ENCODE data around the gene GALNT1. TPM values are rescaled to one million over a fixed set of nuclear protein-coding genes. Genes with fewer than 3 reads are reported as not detected.

The GALNT1 gene
- polyA plus RNA-seq, 2 of the 4 experiments (the other 2 are of a cell fraction) = 97.4 to 113 TPM

- H3K9me3 ChIP-seq = no peaks in the 10 kb centered on the region
- no peak for DNase-seq (ENCODE audit: low read depth in 1 of 2, low spot score in 1 of 2)
- no peak overlapping the region for H3K27ac ChIP-seq
- no peaks in the 10 kb centered on the region for H3K4me1 ChIP-seq
- H3K4me2 ChIP-seq = no peak overlapping the region
- POLR2A ChIA-PET = no interaction called here
- no peak for ATAC-seq
- 52% methylated on average over 2 of the region's 2 CpGs for WGBS (ENCODE audit: missing lambda C conversion rate)
- CTCF ChIA-PET = interaction anchor here (1.2 kb wide), 1 partner anchor 349 kb away, joined by 3 read pairs; no protein-coding TSS in a partner anchor
- TF ChIP-seq E2F6 (IDR thresholded peaks at IDR 0.05; ENCODE audit: borderline replicate concordance, low read depth) (no peak), POLR2AphosphoS2 (conservative IDR thresholded peaks at IDR 0.05; ENCODE audit: low read length) (no peak), NFE2L2 (conservative IDR thresholded peaks at IDR 0.05; ENCODE audit: low read length) (no peak), GATA3 (IDR thresholded peaks at IDR 0.05; ENCODE audit: borderline replicate concordance) (no peak), ZFP36 (IDR thresholded peaks at IDR 0.05; ENCODE audit: borderline replicate concordance, partially characterized antibody) (no peak), FOXS1 (CRISPR knock-in tag; IDR thresholded peaks at IDR 0.05) (no peak), ZSCAN20 (CRISPR knock-in tag; IDR thresholded peaks at IDR 0.05) (no peak), SMC3 (IDR thresholded peaks at IDR 0.05) (no peak), RFX5 (IDR thresholded peaks at IDR 0.05) (no peak), CBX2 (IDR thresholded peaks at IDR 0.05; ENCODE audit: borderline replicate concordance, low read depth) (no peak)
- H3K4me3 ChIP-seq = no peak overlapping the region
- no peak for FAIRE-seq
These were observed 165.3 kb downstream of the GALNT1 start for GRCh38 chr18:35746826-35747339.

GRCh38 chr18:35747894-35748472 is 166.4 kb downstream of the GALNT1 start:
- H3K4me1 ChIP-seq = no peaks in the 10 kb centered on the region
- ATAC-seq (no peak), FAIRE-seq (no peak), DNase-seq (ENCODE audit: low read depth in 1 of 2, low spot score in 1 of 2) (no peak)
- 38% methylated on average over 6 of the region's 7 CpGs for WGBS (ENCODE audit: missing lambda C conversion rate)
- no peak overlapping the region for H3K27ac ChIP-seq
- ChIA-PET POLR2A (no interaction called here), CTCF (no interaction called here)
- TF ChIP-seq ZC3H11A (IDR thresholded peaks at IDR 0.05) (no peak), ZNF302 (CRISPR knock-in tag; IDR thresholded peaks at IDR 0.05) (no peak), KDM5A (IDR thresholded peaks at IDR 0.05) (no peak), CBX2 (IDR thresholded peaks at IDR 0.05; ENCODE audit: borderline replicate concordance, low read depth) (no peak), RNF2 (IDR thresholded peaks at IDR 0.05; ENCODE audit: borderline replicate concordance, low read depth) (no peak), EHF (CRISPR knock-in tag; IDR thresholded peaks at IDR 0.05) (no peak), EHMT2 (IDR thresholded peaks at IDR 0.05; ENCODE audit: low read depth) (no peak), HES2 (IDR thresholded peaks at IDR 0.05) (no peak), FOSL2 (IDR thresholded peaks at IDR 0.05) (no peak), FOSL2 (CRISPR knock-in tag; IDR thresholded peaks at IDR 0.05) (no peak)
- no peaks in the 10 kb centered on the region for H3K9me3 ChIP-seq
- no peak overlapping the region for H3K4me2 ChIP-seq
- H3K4me3 ChIP-seq = no peak overlapping the region

- no peak overlapping the region for H3K4me2 ChIP-seq
- no peak overlapping the region for H3K27ac ChIP-seq
- 73% methylated on average over 5 of the region's 5 CpGs for WGBS (ENCODE audit: missing lambda C conversion rate)
- TF ChIP-seq POLR2A (IDR thresholded peaks at IDR 0.05; ENCODE audit: low read length) (no peak), MYC (IDR thresholded peaks at IDR 0.05; ENCODE audit: borderline replicate concordance, low read length) (no peak), ZFP36 (IDR thresholded peaks at IDR 0.05; ENCODE audit: borderline replicate concordance, partially characterized antibody) (no peak), BHLHE40 (IDR thresholded peaks at IDR 0.05; ENCODE audit: low read depth, low read length) (no peak), SMC3 (IDR thresholded peaks at IDR 0.05) (no peak), USF2 (IDR thresholded peaks at IDR 0.05) (no peak), PBX3 (IDR thresholded peaks at IDR 0.05) (no peak), CHD4 (IDR thresholded peaks at IDR 0.05; ENCODE audit: borderline replicate concordance) (no peak), HES2 (IDR thresholded peaks at IDR 0.05) (no peak), FOSL2 (IDR thresholded peaks at IDR 0.05) (no peak), FOSL2 (CRISPR knock-in tag; IDR thresholded peaks at IDR 0.05) (no peak), CEBPB (IDR thresholded peaks at IDR 0.05) (no peak)
- ATAC-seq (no peak), FAIRE-seq (no peak), DNase-seq (ENCODE audit: low read depth in 1 of 2, low spot score in 1 of 2) (no peak)
- POLR2A ChIA-PET = no interaction called here
- H3K9me3 ChIP-seq = no peaks in the 10 kb centered on the region
- no peak overlapping the region for H3K4me3 ChIP-seq
- CTCF ChIA-PET = interaction anchor here (0.5 kb wide), 1 partner anchor 17 kb away, joined by 3 read pairs; no protein-coding TSS in a partner anchor
- no peaks in the 10 kb centered on the region for H3K4me1 ChIP-seq
These were observed 168.2 kb downstream of the GALNT1 start for GRCh38 chr18:35749701-35750100.
